Uterus (tissue), 2 donors: Measurements from ENCODE around the gene GSTA2.
"Not testable (repeated sequence)": the region's sequence is repeated elsewhere in the genome, so short reads cannot be mapped to it uniquely, and the experiment has no call there.

Source experiments
- POLR2A ChIP-seq, 2 donors: fragments of 450-650 bp; IDR thresholded peaks; one replicate each; pipeline ENCODE4 v1.6.1; 2016; ENCODE audit warnings: antibody characterized with exemption in 2 of 2, mild to moderate bottlenecking in 1 of 2, moderate library complexity in 1 of 2
- TF ChIP-seq, protein P1 (sequence below), 4 experiments: fragments of 200-600 bp in 2 of 4; fragments of 450-650 bp in 2 of 4; sonication (generic) in 2 of 4; IDR thresholded peaks; one replicate each; pipeline ENCODE4 v1.5.1; 2016 to 2019; ENCODE audit warnings: antibody characterized with exemption in 4 of 4, mild to moderate bottlenecking in 2 of 4, moderate library complexity in 1 of 4

GRCh38 chr6:52782209-52782608, 18.9 kb upstream of the GSTA2 start:
- TF ChIP-seq, protein P1, sequence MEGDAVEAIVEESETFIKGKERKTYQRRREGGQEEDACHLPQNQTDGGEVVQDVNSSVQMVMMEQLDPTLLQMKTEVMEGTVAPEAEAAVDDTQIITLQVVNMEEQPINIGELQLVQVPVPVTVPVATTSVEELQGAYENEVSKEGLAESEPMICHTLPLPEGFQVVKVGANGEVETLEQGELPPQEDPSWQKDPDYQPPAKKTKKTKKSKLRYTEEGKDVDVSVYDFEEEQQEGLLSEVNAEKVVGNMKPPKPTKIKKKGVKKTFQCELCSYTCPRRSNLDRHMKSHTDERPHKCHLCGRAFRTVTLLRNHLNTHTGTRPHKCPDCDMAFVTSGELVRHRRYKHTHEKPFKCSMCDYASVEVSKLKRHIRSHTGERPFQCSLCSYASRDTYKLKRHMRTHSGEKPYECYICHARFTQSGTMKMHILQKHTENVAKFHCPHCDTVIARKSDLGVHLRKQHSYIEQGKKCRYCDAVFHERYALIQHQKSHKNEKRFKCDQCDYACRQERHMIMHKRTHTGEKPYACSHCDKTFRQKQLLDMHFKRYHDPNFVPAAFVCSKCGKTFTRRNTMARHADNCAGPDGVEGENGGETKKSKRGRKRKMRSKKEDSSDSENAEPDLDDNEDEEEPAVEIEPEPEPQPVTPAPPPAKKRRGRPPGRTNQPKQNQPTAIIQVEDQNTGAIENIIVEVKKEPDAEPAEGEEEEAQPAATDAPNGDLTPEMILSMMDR (IDR thresholded peaks at IDR 0.05): not testable (repeated sequence)
- not testable (repeated sequence) for TF ChIP-seq POLR2A (IDR thresholded peaks at IDR 0.05)
